Sigmoid colon (tissue), 7 donors: Measurements from ENCODE around the gene BCAS4. TPM values are rescaled to one million over a fixed set of nuclear protein-coding genes. Genes with fewer than 3 reads are reported as not detected.

Experiments used
- DNase-seq: peaks from one replicate; pipeline ENCODE4 v3.0.0-alpha.2; 2019
- H3K27ac ChIP-seq, 4 donors: fragments of 200-600 bp; sonication (generic); one replicate each; pipeline ENCODE4 v1.5.1; 2016 to 2019; ENCODE audit warnings: mild to moderate bottlenecking in 1 of 4
- H3K27me3 ChIP-seq, 3 donors: fragments of 200-600 bp; sonication (generic); one replicate each; pipeline ENCODE4 v1.5.1; 2019; ENCODE audit warnings: mild to moderate bottlenecking in 1 of 3
- H3K36me3 ChIP-seq, 4 donors: fragments of 200-600 bp; sonication (generic); one replicate each; pipeline ENCODE4 v1.5.1; 2016 to 2019
- H3K4me1 ChIP-seq, 4 donors: fragments of 200-600 bp; sonication (generic); one replicate each; pipeline ENCODE4 v1.5.1; 2017 to 2019
- H3K4me3 ChIP-seq, 4 donors: fragments of 200-600 bp; sonication (generic); one replicate each; pipeline ENCODE4 v1.5.1; 2017 to 2019; ENCODE audit warnings: mild to moderate bottlenecking in 2 of 4, moderate library complexity in 1 of 4
- H3K9me3 ChIP-seq, 4 donors: fragments of 200-600 bp in 3 of 4; sonication (generic) in 3 of 4; one replicate each; pipeline versions ENCODE4 v1.5.1 to v1.6.1; 2013 to 2019
- CTCF ChIP-seq, 4 experiments: fragments of 450-650 bp in 3 of 4; fragments of 200-600 bp in 1 of 4; IDR thresholded peaks; one replicate each; pipeline ENCODE4 v1.5.1; 2016 to 2019; ENCODE audit warnings: antibody characterized with exemption in 4 of 4, mild to moderate bottlenecking in 3 of 4, moderate library complexity in 2 of 4
- EP300 ChIP-seq, 4 donors: sonication (generic); formaldehyde crosslinking; IDR thresholded peaks; one replicate each; pipeline ENCODE4 v1.6.1; 2017; ENCODE audit warnings: antibody characterized with exemption in 4 of 4
- POLR2A ChIP-seq, 2 donors: fragments of 450-650 bp; IDR thresholded peaks; one replicate each; pipeline ENCODE4 v1.6.1; 2016; ENCODE audit warnings: antibody characterized with exemption in 2 of 2, mild to moderate bottlenecking in 2 of 2, moderate library complexity in 2 of 2
- POLR2AphosphoS5 ChIP-seq, 4 donors: sonication (generic); formaldehyde crosslinking; IDR thresholded peaks; one replicate each; pipeline ENCODE4 v1.6.1; 2017; ENCODE audit warnings: antibody characterized with exemption in 4 of 4
- WGBS, 2 donors: extraction: QIAGEN DNeasy Blood & Tissue Kit; methylation state at CpG; one replicate each; pipeline ENCODE4 v1.1.7; 2013; 5-methylcytosine and 5-hydroxymethylcytosine counted together
- intact Hi-C: fragments of 100-400 bp; cut with DNase I; formaldehyde crosslinking; loops from one replicate; pipeline ENCODE4 v1.15.1; 2023
- polyA plus RNA-seq, 3 donors: library from polyadenylated mRNA; stranded (reverse); fragments of 200-250 nt; gene quantifications; one replicate each; pipeline ENCODE4 v1.2.3, GENCODE V29; 2013
- total RNA-seq, 4 donors: library from RNA; depleted of rRNA; stranded (reverse); fragments of >200 nt; gene quantifications; one replicate each; pipeline ENCODE4 v1.1.0, GENCODE V29; 2016
- donor health status: healthy with polysubstance abuse.
- donor health status: Bipolar disorder and iron deficiency.
- donor health status: healthy.

Gene BCAS4
- total and polyA plus RNA-seq, 7 donors = 0.46 to 10.1 (median 3.5) TPM

- TF ChIP-seq EP300 (IDR thresholded peaks at IDR 0.05) = no peak
- no peak for TF ChIP-seq POLR2AphosphoS5 (IDR thresholded peaks at IDR 0.05)
- TF ChIP-seq POLR2A (IDR thresholded peaks at IDR 0.05) = no peak
- TF ChIP-seq CTCF (IDR thresholded peaks at IDR 0.05) = no peak
- Histone ChIP-seq H3K4me3 (no peak overlapping the region), H3K9me3 (no peaks in the 10 kb centered on the region), H3K36me3 (no peaks in the 10 kb centered on the region), H3K27me3 (no peaks in the 10 kb centered on the region), H3K27ac (no peak overlapping the region), H3K4me1 (peaks cover 0 to 5% (median 3%) of the 10 kb centered on the region in 4 donors)
- 96 to 97% methylated on average over 6 of the region's 6 CpGs for WGBS, 2 donors
- DNase-seq = no peak
- intact Hi-C loops = no loop called here
Measured at GRCh38 chr20:50823319-50823718, 28.5 kb downstream of the BCAS4 start.

- TF ChIP-seq CTCF (IDR thresholded peaks at IDR 0.05) = no peak
- TF ChIP-seq POLR2AphosphoS5 (IDR thresholded peaks at IDR 0.05) = peak in 1 of 4 donors; percentile 21
- H3K27ac ChIP-seq = no peak overlapping the region
Measured at GRCh38 chr20:50824137-50824536, 29.3 kb downstream of the BCAS4 start.

GRCh38 chr20:50826121-50826520 is 31.3 kb downstream of the BCAS4 start:
- H3K36me3 ChIP-seq = peaks cover 0 to 7% (median 0%) of the 10 kb centered on the region in 4 donors
- no peak for DNase-seq
- TF ChIP-seq POLR2A (IDR thresholded peaks at IDR 0.05) = no peak
- TF ChIP-seq POLR2AphosphoS5 (IDR thresholded peaks at IDR 0.05) = no peak
- H3K27me3 ChIP-seq = no peaks in the 10 kb centered on the region
- intact Hi-C loops = no loop called here
- H3K9me3 ChIP-seq = no peaks in the 10 kb centered on the region
- H3K4me3 ChIP-seq = no peak overlapping the region
- no peaks in the 10 kb centered on the region for H3K4me1 ChIP-seq
- no peak overlapping the region for H3K27ac ChIP-seq
- WGBS, 2 donors = 86 to 88% methylated on average over 2 of the region's 2 CpGs

More at GRCh38 chr20:50824137-50824536, 29.3 kb downstream of the BCAS4 start:
- Histone ChIP-seq H3K36me3 (no peaks in the 10 kb centered on the region), H3K4me1 (no peaks in the 10 kb centered on the region), H3K9me3 (no peaks in the 10 kb centered on the region), H3K4me3 (no peak overlapping the region), H3K27me3 (no peaks in the 10 kb centered on the region)
- peak; percentile 69 for DNase-seq
- intact Hi-C loops = no loop called here
- WGBS, 2 donors = 18 to 64% methylated on average over 3 of the region's 3 CpGs

GRCh38 chr20:50828363-50829136 is 33.7 kb downstream of the BCAS4 start:
- intact Hi-C loops = no loop called here
- H3K27me3 ChIP-seq = no peaks in the 10 kb centered on the region
- no peaks in the 10 kb centered on the region for H3K9me3 ChIP-seq
- H3K27ac ChIP-seq = no peak overlapping the region
- 92 to 96% methylated on average over 13 of the region's 13 CpGs for WGBS, 2 donors
- peaks cover 0 to 7% (median 0%) of the 10 kb centered on the region in 4 donors for H3K36me3 ChIP-seq
- no peak overlapping the region for H3K4me3 ChIP-seq
- no peak for DNase-seq
- no peaks in the 10 kb centered on the region for H3K4me1 ChIP-seq
- no peak for TF ChIP-seq POLR2AphosphoS5 (IDR thresholded peaks at IDR 0.05)
- TF ChIP-seq CTCF (IDR thresholded peaks at IDR 0.05) = no peak
- no peak for TF ChIP-seq POLR2A (IDR thresholded peaks at IDR 0.05)
- TF ChIP-seq EP300 (IDR thresholded peaks at IDR 0.05) = no peak

GRCh38 chr20:50831622-50832021 is 36.8 kb downstream of the BCAS4 start:
- WGBS, 2 donors = 33 to 74% methylated on average over 6 of the region's 6 CpGs
- no peak for DNase-seq

More at GRCh38 chr20:50831622-50832021, 36.8 kb downstream of the BCAS4 start:
- Histone ChIP-seq H3K9me3 (no peaks in the 10 kb centered on the region), H3K4me1 (peaks cover 0 to 4% (median 0%) of the 10 kb centered on the region in 4 donors), H3K36me3 (peaks cover 0 to 7% (median 0%) of the 10 kb centered on the region in 4 donors), H3K27ac (no peak overlapping the region), H3K27me3 (no peaks in the 10 kb centered on the region), H3K4me3 (no peak overlapping the region)
- TF ChIP-seq POLR2AphosphoS5 (IDR thresholded peaks at IDR 0.05) (no peak), CTCF (IDR thresholded peaks at IDR 0.05) (no peak), EP300 (IDR thresholded peaks at IDR 0.05) (no peak), POLR2A (IDR thresholded peaks at IDR 0.05) (no peak)
- intact Hi-C loops = no loop called here
